ENCODE data around the gene IL32. TPM values are rescaled to one million over a fixed set of nuclear protein-coding genes. Genes with fewer than 3 reads are reported as not detected.

IL32 gene
- total RNA-seq, 1 donor from 2014 or later = 79.1 TPM

- no peaks in the 10 kb centered on the region for H3K27me3 ChIP-seq (ENCODE audit: low read depth)
- no peak for DNase-seq
- no peaks in the 10 kb centered on the region for H3K9me3 ChIP-seq
- TF ChIP-seq CTCF (IDR thresholded peaks at IDR 0.05) = no peak
- H3K27ac ChIP-seq = peak overlapping the region; percentile 31
- H3K4me3 ChIP-seq = no peak overlapping the region
- intact Hi-C loops (cut with DNase I) = no loop called here
- peaks cover 34% of the 10 kb centered on the region for H3K4me1 ChIP-seq
- no peak for ATAC-seq
- H3K36me3 ChIP-seq = no peaks in the 10 kb centered on the region
Observed at GRCh38 chr16:3099395-3099731, 33.9 kb downstream of the IL32 start.

- ATAC-seq (peak; percentile 96 to 97), DNase-seq (peak; percentile 97)
- peak overlapping the region; percentile 31 for H3K27ac ChIP-seq
- H3K27me3 ChIP-seq (ENCODE audit: low read depth) = no peaks in the 10 kb centered on the region
- peak overlapping the region; percentile 44 for H3K4me3 ChIP-seq
- H3K9me3 ChIP-seq = no peaks in the 10 kb centered on the region
- H3K36me3 ChIP-seq = no peaks in the 10 kb centered on the region
- intact Hi-C loops (cut with DNase I) = no loop called here
- peaks cover 34% of the 10 kb centered on the region for H3K4me1 ChIP-seq
- TF ChIP-seq CTCF (IDR thresholded peaks at IDR 0.05) = no peak
Observed at GRCh38 chr16:3099732-3100499, 34.5 kb downstream of the IL32 start.

- intact Hi-C loops (cut with DNase I) = no loop called here
- peak overlapping the region; percentile 17 for H3K4me3 ChIP-seq
- ATAC-seq (peak in 1 of 2 donors; percentile 19), DNase-seq (no peak)
- no peaks in the 10 kb centered on the region for H3K9me3 ChIP-seq
- TF ChIP-seq CTCF (IDR thresholded peaks at IDR 0.05) = peak; percentile 52
- H3K36me3 ChIP-seq = no peaks in the 10 kb centered on the region
- H3K4me1 ChIP-seq = peaks cover 34% of the 10 kb centered on the region
- no peaks in the 10 kb centered on the region for H3K27me3 ChIP-seq (ENCODE audit: low read depth)
- peak overlapping the region; percentile 80 for H3K27ac ChIP-seq
Observed at GRCh38 chr16:3101018-3101840, 35.8 kb downstream of the IL32 start.

GRCh38 chr16:3101841-3102470 lies 36.5 kb downstream of the IL32 start:
- Histone ChIP-seq H3K36me3 (no peaks in the 10 kb centered on the region), H3K4me1 (peaks cover 35% of the 10 kb centered on the region), H3K4me3 (peak overlapping the region; percentile 17), H3K9me3 (no peaks in the 10 kb centered on the region), H3K27ac (peak overlapping the region; percentile 80), H3K27me3 (ENCODE audit: low read depth) (no peaks in the 10 kb centered on the region)
- no peak for TF ChIP-seq CTCF (IDR thresholded peaks at IDR 0.05)
- DNase-seq (no peak), ATAC-seq (no peak)
- intact Hi-C loops (cut with DNase I) = no loop called here

GRCh38 chr16:3106205-3106928 lies 40.9 kb downstream of the IL32 start:
- H3K27ac ChIP-seq = peak overlapping the region; percentile 91
- peak overlapping the region; percentile 65 for H3K4me3 ChIP-seq
- H3K36me3 ChIP-seq = no peaks in the 10 kb centered on the region
- ATAC-seq (peak; percentile 98 to 99), DNase-seq (peak; percentile 93)
- no peaks in the 10 kb centered on the region for H3K27me3 ChIP-seq (ENCODE audit: low read depth)
- no peaks in the 10 kb centered on the region for H3K9me3 ChIP-seq
- no peak for TF ChIP-seq CTCF (IDR thresholded peaks at IDR 0.05)
- intact Hi-C loops (cut with DNase I) = no loop called here
- peaks cover 21% of the 10 kb centered on the region for H3K4me1 ChIP-seq

Measured in lower lobe of right lung (tissue), 2 donors.